Peyer's patch (tissue), 4 donors: ENCODE measurements around the gene ACKR2. TPM values are rescaled to one million over a fixed set of nuclear protein-coding genes. Genes with fewer than 3 reads are reported as not detected.

Experiments
- DNase-seq, 3 donors: peaks; one replicate each; pipeline ENCODE4 v3.0.0-alpha.2; 2017 to 2019
- H3K27ac ChIP-seq, 4 donors: fragments of 200-600 bp; sonication (generic); one replicate each; pipeline ENCODE4 v1.5.1; 2016 to 2019
- H3K27me3 ChIP-seq, 2 donors: fragments of 200-600 bp; sonication (generic); one replicate each; pipeline ENCODE4 v1.5.1; 2019
- H3K36me3 ChIP-seq, 3 donors: fragments of 200-600 bp; sonication (generic); one replicate each; pipeline ENCODE4 v1.5.1; 2016 to 2019
- H3K4me1 ChIP-seq, 4 donors: fragments of 200-600 bp; sonication (generic); one replicate each; pipeline ENCODE4 v1.5.1; 2016 to 2019
- H3K4me3 ChIP-seq, 4 donors: fragments of 200-600 bp; sonication (generic); 1 replicate in 3 of 4; 2 replicates in 1 of 4; pipeline ENCODE4 v1.5.1; 2016 to 2019; ENCODE audit warnings: mild to moderate bottlenecking in 1 of 4
- H3K9me3 ChIP-seq, 4 donors: fragments of 200-600 bp; sonication (generic); one replicate each; pipeline ENCODE4 v1.5.1; 2016 to 2019; ENCODE audit warnings: mild to moderate bottlenecking in 1 of 4
- CTCF ChIP-seq, 6 experiments: fragments of 450-650 bp in 4 of 6; fragments of 200-600 bp in 2 of 6; sonication (generic) in 1 of 6; IDR thresholded peaks; one replicate each; pipeline ENCODE4 v1.5.1; 2017 to 2019; ENCODE audit warnings: antibody characterized with exemption in 6 of 6, mild to moderate bottlenecking in 3 of 6, moderate library complexity in 1 of 6
- POLR2A ChIP-seq, 2 donors: fragments of 450-650 bp; IDR thresholded peaks; one replicate each; pipeline ENCODE4 v1.5.1; 2017; ENCODE audit warnings: antibody characterized with exemption in 2 of 2, mild to moderate bottlenecking in 2 of 2, moderate library complexity in 2 of 2
- total RNA-seq, 4 donors: library from RNA; depleted of rRNA; stranded (reverse); fragments of >200 nt; gene quantifications; one replicate each; pipeline ENCODE4 v1.1.0, GENCODE V29; 2016

ACKR2 gene
- total RNA-seq, 4 donors from 2014 or later, result 0.83 to 10.1 (median 3.7) TPM

- DNase-seq, result peak in 1 of 3 donors; percentile 52
- peak in 3 of 6 experiments; percentile 17 to 26 (median 20) for TF ChIP-seq CTCF (IDR thresholded peaks at IDR 0.05)
- no peak for TF ChIP-seq POLR2A (IDR thresholded peaks at IDR 0.05)
- H3K27me3 ChIP-seq, result no peaks in the 10 kb centered on the region
- peaks cover 0 to 22% (median 1%) of the 10 kb centered on the region in 4 donors for H3K4me1 ChIP-seq
- H3K4me3 ChIP-seq, result no peak overlapping the region
- H3K27ac ChIP-seq, result peak overlapping the region in 1 of 4 donors; percentile 41
- H3K9me3 ChIP-seq, result no peaks in the 10 kb centered on the region
- no peaks in the 10 kb centered on the region for H3K36me3 ChIP-seq
Observed at GRCh38 chr3:42819351-42819965, 10.2 kb downstream of the ACKR2 start.

GRCh38 chr3:42820746-42821051 lies 11.5 kb downstream of the ACKR2 start:
- Histone ChIP-seq H3K27me3 (no peaks in the 10 kb centered on the region), H3K4me3 (no peak overlapping the region), H3K4me1 (peaks cover 0 to 14% (median 1%) of the 10 kb centered on the region in 4 donors), H3K36me3 (no peaks in the 10 kb centered on the region), H3K9me3 (no peaks in the 10 kb centered on the region), H3K27ac (peak overlapping the region in 2 of 4 donors; percentile 23 to 48)
- DNase-seq, result peak in 2 of 3 donors; percentile 57 to 72
- TF ChIP-seq POLR2A (IDR thresholded peaks at IDR 0.05) (no peak), CTCF (IDR thresholded peaks at IDR 0.05) (no peak)

GRCh38 chr3:42822828-42823227 lies 13.6 kb downstream of the ACKR2 start:
- Histone ChIP-seq H3K4me1 (peaks cover 0 to 10% (median 1%) of the 10 kb centered on the region in 4 donors), H3K4me3 (no peak overlapping the region), H3K27me3 (no peaks in the 10 kb centered on the region), H3K9me3 (no peaks in the 10 kb centered on the region), H3K36me3 (no peaks in the 10 kb centered on the region), H3K27ac (no peak overlapping the region)
- TF ChIP-seq POLR2A (IDR thresholded peaks at IDR 0.05) (no peak), CTCF (IDR thresholded peaks at IDR 0.05) (no peak)
- DNase-seq, result no peak

GRCh38 chr3:42823351-42823750 lies 14.1 kb downstream of the ACKR2 start:
- H3K27me3 ChIP-seq, result no peaks in the 10 kb centered on the region
- no peak overlapping the region for H3K27ac ChIP-seq
- H3K4me1 ChIP-seq, result peaks cover 0 to 13% (median 1%) of the 10 kb centered on the region in 4 donors
- no peak overlapping the region for H3K4me3 ChIP-seq
- H3K36me3 ChIP-seq, result no peaks in the 10 kb centered on the region
- TF ChIP-seq CTCF (IDR thresholded peaks at IDR 0.05), result no peak
- no peak for TF ChIP-seq POLR2A (IDR thresholded peaks at IDR 0.05)
- DNase-seq, result no peak
- no peaks in the 10 kb centered on the region for H3K9me3 ChIP-seq

GRCh38 chr3:42826141-42826540 lies 16.9 kb downstream of the ACKR2 start:
- H3K27me3 ChIP-seq, result no peaks in the 10 kb centered on the region
- peaks cover 0 to 10% (median 0%) of the 10 kb centered on the region in 4 donors for H3K4me1 ChIP-seq
- no peaks in the 10 kb centered on the region for H3K9me3 ChIP-seq
- no peaks in the 10 kb centered on the region for H3K36me3 ChIP-seq
- TF ChIP-seq CTCF (IDR thresholded peaks at IDR 0.05), result no peak
- no peak for TF ChIP-seq POLR2A (IDR thresholded peaks at IDR 0.05)
- DNase-seq, result no peak
- no peak overlapping the region for H3K4me3 ChIP-seq
- H3K27ac ChIP-seq, result no peak overlapping the region
